Measurements from ENCODE around the gene ING5. TPM values are rescaled to one million over a fixed set of nuclear protein-coding genes. Genes with fewer than 3 reads are reported as not detected.

Gene ING5
- total RNA-seq, 1 experiment from 2014 or later = 28.6 TPM

GRCh38 chr2:241653210-241653750 lies 48.6 kb upstream of the ING5 start:
- no peak for DNase-seq
- Histone ChIP-seq H3K4me1 (no peaks in the 10 kb centered on the region), H3K27me3 (replicated peaks; ENCODE audit: control insufficient read depth, insufficient read depth, low read length) (no peaks in the 10 kb centered on the region), H3K4me3 (ENCODE audit: low read depth, low read length) (no peak overlapping the region), H3K9me3 (no peaks in the 10 kb centered on the region), H3K36me3 (ENCODE audit: control insufficient read depth, insufficient read depth, low read length) (no peaks in the 10 kb centered on the region)
- intact Hi-C loops (cut with micrococcal nuclease; ENCODE audit: unreplicated experiment) = no loop called here
- H3K27ac Mint-ChIP-seq (ENCODE audit: unreplicated experiment) = no peak overlapping the region
- CTCF ChIA-PET = no interaction called here
- no peaks in the 10 kb centered on the region for H3K4me1 Mint-ChIP-seq (ENCODE audit: low read depth, unreplicated experiment)
- POLR2A ChIA-PET = no interaction called here
- peaks cover 47% of the 10 kb centered on the region for H3K36me3 Mint-ChIP-seq (ENCODE audit: insufficient read depth, unreplicated experiment)
- no TSS peak for BruUV-seq (replicated peaks)
- TF ChIP-seq CTCF (IDR thresholded peaks at IDR 0.05; ENCODE audit: insufficient read depth in 1 of 2, low read depth in 1 of 2, low read length in 1 of 2, severe bottlenecking in 1 of 2, unreplicated experiment in 1 of 2) = no peak
- H3K27me3 Mint-ChIP-seq (ENCODE audit: insufficient read depth, unreplicated experiment) = no peaks in the 10 kb centered on the region
- no peak overlapping the region for H3K4me3 Mint-ChIP-seq (ENCODE audit: unreplicated experiment)
- no peaks in the 10 kb centered on the region for H3K9me3 Mint-ChIP-seq (ENCODE audit: unreplicated experiment)

- no peak for TF ChIP-seq CTCF (IDR thresholded peaks at IDR 0.05; ENCODE audit: insufficient read depth in 1 of 2, low read depth in 1 of 2, low read length in 1 of 2, severe bottlenecking in 1 of 2, unreplicated experiment in 1 of 2)
- Histone ChIP-seq H3K9me3 (no peaks in the 10 kb centered on the region), H3K27me3 (replicated peaks; ENCODE audit: control insufficient read depth, insufficient read depth, low read length) (no peaks in the 10 kb centered on the region), H3K4me1 (no peaks in the 10 kb centered on the region), H3K36me3 (ENCODE audit: control insufficient read depth, insufficient read depth, low read length) (no peaks in the 10 kb centered on the region), H3K4me3 (ENCODE audit: low read depth, low read length) (no peak overlapping the region)
- DNase-seq = no peak
- no peaks in the 10 kb centered on the region for H3K9me3 Mint-ChIP-seq (ENCODE audit: unreplicated experiment)
- H3K4me1 Mint-ChIP-seq (ENCODE audit: low read depth, unreplicated experiment) = no peaks in the 10 kb centered on the region
- no peak overlapping the region for H3K4me3 Mint-ChIP-seq (ENCODE audit: unreplicated experiment)
- peaks cover 48% of the 10 kb centered on the region for H3K36me3 Mint-ChIP-seq (ENCODE audit: insufficient read depth, unreplicated experiment)
- ChIA-PET POLR2A (no interaction called here), CTCF (no interaction called here)
- H3K27ac Mint-ChIP-seq (ENCODE audit: unreplicated experiment) = no peak overlapping the region
- intact Hi-C loops (cut with micrococcal nuclease; ENCODE audit: unreplicated experiment) = no loop called here
- no TSS peak for BruUV-seq (replicated peaks)
- H3K27me3 Mint-ChIP-seq (ENCODE audit: insufficient read depth, unreplicated experiment) = no peaks in the 10 kb centered on the region
Observed at GRCh38 chr2:241654551-241654950, 47.3 kb upstream of the ING5 start.

- Histone ChIP-seq H3K9me3 (no peaks in the 10 kb centered on the region), H3K27me3 (replicated peaks; ENCODE audit: control insufficient read depth, insufficient read depth, low read length) (no peaks in the 10 kb centered on the region), H3K36me3 (ENCODE audit: control insufficient read depth, insufficient read depth, low read length) (no peaks in the 10 kb centered on the region; the same call in 1 of the 2 replicates), H3K4me1 (no peaks in the 10 kb centered on the region), H3K4me3 (ENCODE audit: low read depth, low read length) (no peak overlapping the region)
- H3K36me3 Mint-ChIP-seq (ENCODE audit: insufficient read depth, unreplicated experiment) = peaks cover 56% of the 10 kb centered on the region
- H3K9me3 Mint-ChIP-seq (ENCODE audit: unreplicated experiment) = no peaks in the 10 kb centered on the region
- intact Hi-C loops (cut with micrococcal nuclease; ENCODE audit: unreplicated experiment) = no loop called here
- no peaks in the 10 kb centered on the region for H3K27me3 Mint-ChIP-seq (ENCODE audit: insufficient read depth, unreplicated experiment)
- H3K4me3 Mint-ChIP-seq (ENCODE audit: unreplicated experiment) = no peak overlapping the region
- BruUV-seq (replicated peaks) = no TSS peak
- H3K27ac Mint-ChIP-seq (ENCODE audit: unreplicated experiment) = peak overlapping the region; percentile 27
- ChIA-PET CTCF (no interaction called here), POLR2A (no interaction called here)
- no peak for TF ChIP-seq CTCF (IDR thresholded peaks at IDR 0.05; ENCODE audit: insufficient read depth in 1 of 2, low read depth in 1 of 2, low read length in 1 of 2, severe bottlenecking in 1 of 2, unreplicated experiment in 1 of 2)
- no peaks in the 10 kb centered on the region for H3K4me1 Mint-ChIP-seq (ENCODE audit: low read depth, unreplicated experiment)
- DNase-seq = no peak
Observed at GRCh38 chr2:241655516-241656189, 46.2 kb upstream of the ING5 start.
